Measurements from ENCODE around the gene PTPRE. TPM values are rescaled to one million over a fixed set of nuclear protein-coding genes. Genes with fewer than 3 reads are reported as not detected.

The PTPRE gene
- total RNA-seq, 2 experiments from 2014 or later: 19.9 to 22.3 TPM

GRCh38 chr10:128029290-128029651, 122.4 kb downstream of the PTPRE start:
- TF ChIP-seq CTCF (IDR thresholded peaks at IDR 0.05): no peak
- no peaks in the 10 kb centered on the region for H3K27me3 Mint-ChIP-seq
- DNase-seq (no peak), ATAC-seq (no peak)
- no peak overlapping the region for H3K27ac Mint-ChIP-seq
- no peaks in the 10 kb centered on the region for H3K36me3 Mint-ChIP-seq (ENCODE audit: low read depth)
- peaks cover 31% of the 10 kb centered on the region for H3K4me1 Mint-ChIP-seq (ENCODE audit: low read depth)
- ChIA-PET POLR2A (no interaction called here), CTCF (interaction anchor here (1.1 to 4.7 kb wide), 3 partner anchors 18 to 49 kb away, joined by 4 to 23 read pairs (median 9); no protein-coding TSS in a partner anchor)
- H3K4me3 Mint-ChIP-seq: no peak overlapping the region
- intact Hi-C loops (cut with micrococcal nuclease): no loop called here
- H3K9me3 Mint-ChIP-seq: no peaks in the 10 kb centered on the region

GRCh38 chr10:128029731-128030369, 122.9 kb downstream of the PTPRE start:
- POLR2A ChIA-PET: no interaction called here
- peaks cover 31% of the 10 kb centered on the region for H3K4me1 Mint-ChIP-seq (ENCODE audit: low read depth)

GRCh38 chr10:128030498-128031072, 123.7 kb downstream of the PTPRE start:
- Mint-ChIP-seq H3K4me3 (no peak overlapping the region), H3K36me3 (ENCODE audit: low read depth) (no peaks in the 10 kb centered on the region), H3K4me1 (ENCODE audit: low read depth) (peaks cover 34% of the 10 kb centered on the region), H3K27me3 (no peaks in the 10 kb centered on the region), H3K9me3 (no peaks in the 10 kb centered on the region), H3K27ac (no peak overlapping the region)
- CTCF ChIA-PET: interaction anchor here (0.6 to 4.7 kb wide), 3 partner anchors 20 to 38 kb away, joined by 3 to 23 read pairs (median 4); no protein-coding TSS in a partner anchor
- no peak for DNase-seq
- no peak for TF ChIP-seq CTCF (IDR thresholded peaks at IDR 0.05)
- ATAC-seq: no peak
- POLR2A ChIA-PET: interaction anchor here (0.7 kb wide), 1 partner anchor 98 kb away, joined by 3 read pairs; no protein-coding TSS in a partner anchor
- intact Hi-C loops (cut with micrococcal nuclease): no loop called here

More at GRCh38 chr10:128029731-128030369, 122.9 kb downstream of the PTPRE start:
- Mint-ChIP-seq H3K27me3 (no peaks in the 10 kb centered on the region), H3K36me3 (ENCODE audit: low read depth) (no peaks in the 10 kb centered on the region), H3K4me3 (no peak overlapping the region), H3K27ac (no peak overlapping the region), H3K9me3 (no peaks in the 10 kb centered on the region)
- CTCF ChIA-PET: interaction anchor here (1.9 to 4.7 kb wide), 2 partner anchors 18 to 39 kb away, joined by 9 to 23 read pairs; no protein-coding TSS in a partner anchor
- intact Hi-C loops (cut with micrococcal nuclease): no loop called here
- TF ChIP-seq CTCF (IDR thresholded peaks at IDR 0.05): no peak
- ATAC-seq: no peak
- no peak for DNase-seq

- no peak for DNase-seq
- Mint-ChIP-seq H3K27me3 (no peaks in the 10 kb centered on the region), H3K4me3 (no peak overlapping the region), H3K27ac (no peak overlapping the region), H3K9me3 (no peaks in the 10 kb centered on the region), H3K36me3 (ENCODE audit: low read depth) (no peaks in the 10 kb centered on the region), H3K4me1 (ENCODE audit: low read depth) (peaks cover 36% of the 10 kb centered on the region)
- TF ChIP-seq CTCF (IDR thresholded peaks at IDR 0.05): no peak
- intact Hi-C loops (cut with micrococcal nuclease): no loop called here
- no peak for ATAC-seq
- POLR2A ChIA-PET: interaction anchor here (0.7 kb wide), 1 partner anchor 99 kb away, joined by 3 read pairs; no protein-coding TSS in a partner anchor
- CTCF ChIA-PET: interaction anchor here (0.6 to 1.4 kb wide), 2 partner anchors 21 to 30 kb away, joined by 3 to 4 read pairs; no protein-coding TSS in a partner anchor
Measured at GRCh38 chr10:128031216-128031615, 124.3 kb downstream of the PTPRE start.

GRCh38 chr10:128032466-128032865, 125.6 kb downstream of the PTPRE start:
- Mint-ChIP-seq H3K36me3 (ENCODE audit: low read depth) (no peaks in the 10 kb centered on the region), H3K9me3 (no peaks in the 10 kb centered on the region), H3K27me3 (no peaks in the 10 kb centered on the region), H3K4me1 (ENCODE audit: low read depth) (peaks cover 27% of the 10 kb centered on the region), H3K27ac (no peak overlapping the region), H3K4me3 (no peak overlapping the region)
- intact Hi-C loops (cut with micrococcal nuclease): no loop called here
- no peak for TF ChIP-seq CTCF (IDR thresholded peaks at IDR 0.05)
- ChIA-PET CTCF (interaction anchor here (0.9 to 5.4 kb wide), 4 partner anchors 14 to 118 kb away, joined by 4 to 179 read pairs (median 52); no protein-coding TSS in a partner anchor), POLR2A (interaction anchor here (1.4 kb wide), 1 partner anchor 16 kb away, joined by 3 read pairs; no protein-coding TSS in a partner anchor)
- DNase-seq (no peak), ATAC-seq (no peak)

All from activated CD8-positive, alpha-beta T cell treated with anti-CD3 and anti-CD28 coated beads for 36 hours (primary cell).